GM20431 (cell line): ENCODE results near the gene GET4.
"Not testable (repeated sequence)": the region's sequence is repeated elsewhere in the genome, so short reads cannot be mapped to it uniquely, and the experiment has no call there.

ENCODE experiments used
- in situ Hi-C: fragments of 300-500 bp; cut with MseI, MboI; formaldehyde crosslinking; loops from one replicate; pipeline ENCODE4 v1.15.0; 2020; ENCODE audit warnings: low sequenced_read_pairs; ENCODE audit not compliant: unreplicated experiment

The GET4 gene

DNA sequence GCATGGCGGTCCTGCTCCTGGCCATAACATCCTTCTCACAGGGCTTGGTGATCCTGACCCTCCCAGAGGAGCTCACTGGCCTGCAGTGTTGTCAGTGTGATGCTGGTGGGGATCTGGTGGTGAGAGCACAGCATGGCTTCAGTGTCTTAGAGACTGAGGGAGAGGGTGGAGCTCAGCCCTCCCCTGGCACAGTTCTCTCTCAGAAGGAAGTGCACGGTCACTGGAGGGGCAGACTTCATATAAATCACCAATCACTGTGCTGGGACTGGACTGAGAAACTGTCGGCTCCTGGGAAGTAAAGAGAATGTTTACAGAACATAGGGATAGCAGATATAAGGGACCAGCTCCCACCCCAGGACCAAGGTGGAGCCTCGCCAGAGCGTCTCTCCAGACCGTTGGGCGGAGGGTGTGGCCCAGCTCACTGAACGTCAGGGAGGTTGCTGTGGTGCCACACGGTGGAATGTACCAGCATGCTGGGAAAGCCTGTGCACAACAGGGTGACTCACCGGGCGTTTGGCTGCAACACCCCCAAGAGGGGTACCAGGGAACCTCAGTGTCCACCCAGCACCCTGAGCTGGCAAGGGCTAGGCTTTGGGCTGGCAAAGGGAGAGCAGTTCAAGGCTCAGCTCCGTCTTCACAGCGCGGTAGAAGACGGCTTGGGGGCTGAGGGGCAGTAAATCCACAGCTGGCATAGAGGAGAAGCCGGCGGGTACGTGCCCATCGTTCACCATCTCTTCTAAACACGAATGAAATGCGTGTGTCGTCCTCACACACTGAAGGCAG, 8.8 kb upstream of the GET4 start:
- in situ Hi-C loops = loop anchor here (10.0 kb wide), 1 partner anchor 83 kb away; no protein-coding TSS in a partner anchor

DNA sequence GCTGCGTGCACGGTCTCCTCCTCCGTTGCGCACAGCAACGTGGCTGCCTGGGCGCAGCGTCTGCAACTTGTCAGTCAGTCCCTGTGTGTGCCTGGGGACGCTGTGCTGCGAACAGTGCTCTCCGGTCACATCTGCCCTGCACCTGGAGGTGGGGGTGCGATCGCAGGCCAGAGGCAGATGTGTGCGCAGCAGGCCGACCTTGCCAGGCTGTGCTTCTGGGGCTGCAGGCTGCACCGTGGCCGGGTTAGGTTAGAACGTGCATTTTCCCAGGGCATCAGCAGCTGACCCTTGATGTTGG, 8.2 kb upstream of the GET4 start:
- in situ Hi-C loops = loop anchor here (10.0 kb wide), 1 partner anchor 83 kb away; no protein-coding TSS in a partner anchor

DNA sequence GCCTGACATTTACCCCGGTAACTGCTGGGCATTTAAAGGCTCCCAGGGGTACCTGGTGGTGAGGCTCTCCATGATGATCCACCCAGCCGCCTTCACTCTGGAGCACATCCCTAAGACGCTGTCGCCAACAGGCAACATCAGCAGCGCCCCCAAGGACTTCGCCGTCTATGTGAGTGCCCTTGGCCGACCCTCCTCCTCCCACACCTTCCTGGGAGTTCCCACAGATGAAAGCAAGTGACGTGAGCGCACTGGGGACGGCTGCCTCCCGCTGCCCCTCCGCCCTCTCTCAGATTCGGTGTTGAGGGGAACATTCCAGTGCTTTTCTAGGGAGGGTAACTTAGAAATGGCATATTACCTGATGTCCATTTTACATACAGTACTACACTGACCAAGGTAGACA, 7.0 kb upstream of the GET4 start:
- in situ Hi-C loops = loop anchor here (10.0 kb wide), 1 partner anchor 85 kb away; no protein-coding TSS in a partner anchor

DNA sequence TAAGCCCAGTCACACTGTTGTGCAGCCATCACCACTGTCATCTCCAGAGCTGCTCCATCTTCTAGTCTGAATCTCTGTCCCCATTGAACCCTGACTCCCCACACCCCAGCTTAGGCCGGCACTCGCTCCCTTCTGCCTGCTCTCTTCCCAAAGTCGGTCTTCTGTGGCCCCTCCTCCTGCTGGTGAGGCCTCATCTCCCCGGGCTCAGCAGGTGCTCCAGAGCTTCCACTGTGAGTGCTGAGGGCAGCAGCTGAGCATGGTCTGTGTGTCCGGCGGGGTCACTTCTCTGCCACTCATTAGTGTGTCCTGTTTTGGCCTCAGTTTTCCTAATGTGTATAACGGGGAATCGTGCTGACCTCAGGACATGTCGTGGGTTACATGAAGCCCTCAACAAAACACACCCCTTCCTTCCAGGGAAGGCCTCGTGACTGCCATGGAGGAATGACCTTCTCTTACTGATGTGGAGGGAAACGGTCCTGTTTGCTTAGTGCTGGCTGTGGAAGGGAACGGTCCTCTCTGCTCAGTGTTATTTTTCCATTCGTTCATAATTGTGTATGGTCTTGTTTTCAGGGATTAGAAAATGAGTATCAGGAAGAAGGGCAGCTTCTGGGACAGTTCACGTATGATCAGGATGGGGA, 4.3 kb upstream of the GET4 start:
- in situ Hi-C loops = no loop called here

DNA sequence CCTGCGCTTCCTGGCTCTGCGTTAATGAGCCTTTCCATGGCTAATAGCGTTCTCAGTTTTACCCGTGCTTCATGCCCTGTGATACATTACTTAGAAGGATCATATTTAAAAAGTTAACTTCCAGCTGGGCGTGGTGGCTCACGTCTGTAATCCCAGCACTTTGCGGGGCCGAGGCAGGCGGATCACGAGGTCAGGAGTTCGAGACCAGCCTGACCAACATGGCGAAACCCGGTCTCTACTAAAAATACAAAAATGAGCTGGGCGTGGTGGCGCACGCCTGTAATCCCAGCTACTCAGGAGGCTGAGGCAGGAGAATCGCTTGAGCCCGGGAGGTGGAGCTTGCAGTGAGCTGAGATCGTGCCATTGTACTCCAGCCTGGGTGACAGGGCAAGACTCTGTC, 3.7 kb upstream of the GET4 start:
- in situ Hi-C loops = not testable (repeated sequence)

DNA sequence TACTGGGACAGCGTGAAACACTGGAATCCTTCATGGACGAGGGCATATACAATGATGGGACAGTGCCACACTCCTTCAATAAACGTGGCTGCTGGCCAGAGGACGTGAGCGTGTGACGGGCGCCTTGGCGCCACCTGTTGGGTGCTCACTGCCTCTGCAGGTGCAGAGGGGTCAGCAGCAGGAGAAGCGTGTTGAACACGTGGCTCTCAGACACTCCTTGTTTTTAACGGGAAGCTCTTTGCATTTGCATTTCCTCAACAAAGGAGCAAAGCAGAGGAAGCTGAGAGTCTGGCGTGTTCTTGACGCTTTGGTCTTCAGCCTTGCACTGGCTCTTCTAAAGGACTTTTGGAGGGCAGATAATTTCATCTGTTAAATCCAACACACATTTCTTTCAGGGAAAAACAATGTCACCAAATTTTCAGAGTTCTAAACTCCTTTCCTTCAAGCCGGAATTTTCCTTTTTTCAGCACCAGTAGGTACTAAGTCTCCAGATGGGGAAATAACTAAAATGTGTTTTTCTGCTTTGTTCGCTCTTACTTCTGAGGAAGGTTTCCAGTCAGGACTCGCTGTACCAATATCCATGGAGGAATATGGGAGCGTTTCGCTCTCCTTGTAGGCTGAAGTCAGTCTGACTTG, 2.9 kb upstream of the GET4 start:
- in situ Hi-C loops = no loop called here

DNA sequence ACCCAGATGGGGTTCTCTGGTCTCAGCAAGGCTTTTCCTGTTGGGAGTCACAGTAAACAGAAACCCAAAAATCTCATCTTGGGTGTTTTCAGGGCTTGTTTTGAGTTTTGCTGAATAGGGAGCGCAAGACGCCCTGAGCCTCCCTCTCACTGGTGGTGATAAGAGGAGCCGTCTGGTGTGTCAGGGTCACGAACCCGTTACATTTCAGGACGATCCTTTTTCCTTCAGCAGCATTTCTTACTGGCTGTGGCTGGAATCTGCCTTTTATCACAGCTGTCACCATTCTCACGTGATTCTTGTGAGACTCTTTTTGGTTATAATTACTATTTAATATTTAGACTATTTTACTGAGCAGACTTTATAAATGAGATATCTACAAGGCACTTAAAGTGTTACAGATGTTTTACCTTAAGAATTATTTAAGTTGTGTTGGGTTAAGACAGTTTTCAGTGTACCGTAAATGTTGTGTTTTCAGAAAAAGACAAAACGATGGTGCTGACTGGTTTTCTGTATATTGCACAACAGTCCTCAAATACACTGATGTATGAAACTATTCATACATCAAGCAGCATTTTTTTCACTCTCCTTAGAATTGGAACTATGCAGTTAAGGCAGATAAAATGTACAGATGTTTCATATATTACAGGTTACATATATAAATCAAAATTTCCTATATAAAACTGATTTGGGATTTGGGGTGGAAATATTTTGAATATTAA, 2.2 kb upstream of the GET4 start:
- in situ Hi-C loops = no loop called here

DNA sequence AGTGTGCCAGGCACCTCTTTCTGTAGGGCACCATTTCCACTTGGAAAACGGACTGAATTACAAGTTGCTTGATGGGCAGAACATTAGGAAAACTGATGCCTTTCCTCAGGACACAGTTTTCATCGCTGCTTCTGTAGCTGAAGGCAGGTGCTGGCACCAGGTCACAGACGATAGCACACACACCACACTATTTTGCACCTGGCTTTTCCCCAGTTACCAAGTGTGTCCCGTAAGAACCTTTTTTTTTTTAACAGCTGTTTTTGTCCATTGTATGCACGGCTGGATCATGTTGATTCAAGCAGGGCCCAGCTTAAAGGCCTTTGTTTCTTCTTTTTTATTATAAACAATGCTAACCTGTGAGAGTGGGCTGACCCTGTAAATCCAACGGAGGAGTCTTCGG, 1.3 kb upstream of the GET4 start:
- in situ Hi-C loops = no loop called here

DNA sequence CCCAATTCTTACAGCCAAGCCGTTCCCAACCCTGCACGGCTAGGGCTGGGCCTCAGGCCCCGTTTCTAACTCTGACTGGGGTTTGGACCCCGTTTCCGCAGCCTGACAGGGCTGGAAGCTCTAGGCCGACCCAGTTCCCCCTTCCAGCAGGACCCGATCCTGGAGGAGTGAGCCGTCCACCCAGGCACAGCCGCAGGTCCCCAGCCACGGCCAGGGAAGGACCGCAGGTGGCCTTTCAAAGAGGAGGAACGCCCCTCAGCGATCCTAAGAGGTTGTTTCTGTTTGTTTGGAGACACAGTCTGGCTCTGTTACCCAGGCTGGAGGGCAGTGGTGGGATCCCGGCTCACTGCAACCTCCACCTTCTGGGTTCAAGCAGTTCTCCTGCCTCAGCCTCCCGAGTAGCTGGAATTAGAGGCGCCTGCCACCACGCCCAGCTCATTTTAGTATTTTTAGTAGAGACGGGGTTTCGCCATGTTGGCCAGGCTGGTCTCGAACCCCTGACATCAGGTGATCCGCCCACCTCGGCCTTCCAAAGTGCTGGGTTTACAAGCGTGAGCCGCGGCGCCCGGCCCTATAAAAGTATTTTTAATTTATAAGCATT, 778 bp upstream of the GET4 start:
- in situ Hi-C loops = no loop called here

DNA sequence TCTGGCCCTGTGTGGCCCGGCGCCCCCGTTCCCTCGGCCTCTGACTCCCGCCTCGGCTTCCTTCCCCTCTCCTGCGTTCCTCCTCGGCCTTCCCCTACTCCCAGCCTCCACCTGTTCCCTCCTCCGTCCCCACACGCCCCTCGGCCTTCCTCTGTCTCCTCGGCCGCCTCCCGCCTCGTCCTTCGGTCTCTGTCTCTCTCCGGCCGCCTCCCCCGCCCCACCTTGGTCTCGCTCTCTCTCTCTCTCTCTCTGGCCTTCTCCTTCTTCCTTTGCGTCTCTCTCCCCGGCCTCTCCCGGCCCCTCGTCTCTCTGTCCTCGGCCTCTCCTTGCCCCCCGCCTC, 588 bp downstream of the GET4 start:
- in situ Hi-C loops = no loop called here

DNA sequence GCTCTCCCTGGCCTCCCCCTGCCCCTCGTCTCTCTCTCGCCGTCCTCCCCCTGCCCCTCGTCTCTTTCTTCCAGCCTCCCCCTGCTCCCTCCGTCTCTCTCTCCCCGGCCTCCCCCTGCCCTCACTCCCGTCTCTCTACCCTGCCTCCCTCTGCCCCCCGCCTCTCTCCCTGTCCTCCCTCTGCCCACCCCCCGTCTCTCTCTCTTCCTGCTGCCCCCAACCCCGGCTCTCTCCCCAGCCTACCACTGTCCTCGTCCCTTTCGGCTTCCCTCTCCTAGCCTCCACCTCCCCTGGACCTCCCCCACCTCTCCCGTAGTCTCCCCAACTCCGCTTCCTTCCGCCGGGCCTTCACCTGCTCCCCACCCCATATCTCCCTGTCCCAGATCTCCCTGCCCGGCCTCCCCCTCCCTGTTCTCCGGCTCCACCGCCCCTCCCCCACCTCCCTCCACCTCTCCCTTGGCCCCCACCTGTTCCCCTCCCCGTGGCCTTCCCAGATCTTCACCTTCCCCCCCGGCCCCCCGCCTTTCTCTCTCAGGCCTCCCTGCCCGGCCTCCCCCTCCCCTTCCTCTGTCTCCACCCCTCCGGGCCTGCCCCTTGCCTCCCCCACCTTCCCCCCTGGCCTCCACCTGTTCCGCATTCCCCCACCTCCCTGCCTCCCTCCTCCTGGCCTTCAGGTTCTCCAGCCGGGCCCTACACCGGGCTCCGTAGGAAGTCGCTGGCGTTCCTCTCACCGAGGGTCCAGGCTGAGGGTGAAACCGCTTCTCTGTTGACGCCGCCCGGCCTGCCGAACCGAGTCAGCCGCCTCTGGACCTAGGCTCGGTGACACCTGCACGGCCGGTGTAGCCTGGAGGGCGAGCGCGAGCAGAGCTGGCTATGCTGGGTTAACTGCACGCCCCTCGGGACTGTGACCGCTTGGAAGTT, 1.2 kb downstream of the GET4 start:
- in situ Hi-C loops = no loop called here

DNA sequence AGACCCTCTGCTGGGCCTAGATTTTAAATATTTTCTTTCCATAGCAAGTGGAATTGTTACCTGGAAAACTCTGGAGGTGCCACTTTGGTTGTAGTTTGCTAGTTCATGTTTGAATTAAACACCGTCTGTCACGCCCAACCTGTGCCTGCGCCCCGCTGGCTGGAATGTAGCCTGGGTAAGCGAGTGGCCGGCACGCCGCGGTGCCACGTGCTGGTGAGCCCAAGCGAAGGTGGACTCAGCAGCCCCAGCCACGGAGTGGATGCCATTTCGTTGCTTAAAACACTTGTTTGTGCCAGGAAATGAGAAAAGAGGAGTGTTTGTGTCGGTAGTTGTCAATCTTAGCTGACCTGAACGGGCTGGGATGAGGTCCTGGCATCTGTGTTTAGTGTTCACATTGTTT, 2.7 kb downstream of the GET4 start:
- in situ Hi-C loops = no loop called here

DNA sequence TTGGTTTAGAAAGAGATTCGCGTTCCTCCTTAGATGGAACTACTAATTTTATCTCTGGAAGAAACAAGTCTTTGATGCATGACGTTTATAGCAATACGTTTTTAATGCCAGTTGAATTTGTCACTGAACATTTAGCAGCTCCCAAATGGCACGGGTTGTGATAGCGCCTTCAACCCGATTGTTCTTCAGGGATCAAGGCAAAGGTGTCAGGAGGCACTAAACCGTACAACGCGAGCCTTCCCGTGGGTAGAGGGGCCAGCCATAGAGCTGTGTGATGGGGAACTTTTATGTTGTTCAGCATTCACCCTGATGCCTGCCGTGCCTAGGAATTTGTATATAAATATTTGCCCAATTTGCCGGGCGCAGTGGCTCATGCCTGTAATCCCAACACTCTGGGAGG, 3.4 kb downstream of the GET4 start:
- in situ Hi-C loops = no loop called here

DNA sequence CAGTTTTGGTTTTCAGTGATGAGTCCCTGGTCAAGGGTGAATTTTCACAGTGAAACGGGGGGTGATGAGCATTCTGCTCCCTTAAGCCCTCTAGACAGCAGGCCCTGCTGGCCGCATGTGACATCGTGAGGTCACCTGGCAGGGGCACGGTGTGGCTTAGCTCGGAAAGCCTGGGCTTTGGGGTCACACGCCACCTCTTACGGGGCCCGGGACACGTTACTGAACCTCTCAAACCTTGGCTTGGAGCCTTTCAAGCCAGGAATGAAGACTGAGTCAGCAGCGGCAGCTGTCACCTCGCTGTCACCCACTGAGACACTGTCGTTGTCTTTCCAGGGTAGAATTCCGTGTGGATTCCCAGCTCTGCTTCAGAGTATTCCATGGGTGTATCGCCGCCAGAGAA, 4.1 kb downstream of the GET4 start:
- in situ Hi-C loops = no loop called here

DNA sequence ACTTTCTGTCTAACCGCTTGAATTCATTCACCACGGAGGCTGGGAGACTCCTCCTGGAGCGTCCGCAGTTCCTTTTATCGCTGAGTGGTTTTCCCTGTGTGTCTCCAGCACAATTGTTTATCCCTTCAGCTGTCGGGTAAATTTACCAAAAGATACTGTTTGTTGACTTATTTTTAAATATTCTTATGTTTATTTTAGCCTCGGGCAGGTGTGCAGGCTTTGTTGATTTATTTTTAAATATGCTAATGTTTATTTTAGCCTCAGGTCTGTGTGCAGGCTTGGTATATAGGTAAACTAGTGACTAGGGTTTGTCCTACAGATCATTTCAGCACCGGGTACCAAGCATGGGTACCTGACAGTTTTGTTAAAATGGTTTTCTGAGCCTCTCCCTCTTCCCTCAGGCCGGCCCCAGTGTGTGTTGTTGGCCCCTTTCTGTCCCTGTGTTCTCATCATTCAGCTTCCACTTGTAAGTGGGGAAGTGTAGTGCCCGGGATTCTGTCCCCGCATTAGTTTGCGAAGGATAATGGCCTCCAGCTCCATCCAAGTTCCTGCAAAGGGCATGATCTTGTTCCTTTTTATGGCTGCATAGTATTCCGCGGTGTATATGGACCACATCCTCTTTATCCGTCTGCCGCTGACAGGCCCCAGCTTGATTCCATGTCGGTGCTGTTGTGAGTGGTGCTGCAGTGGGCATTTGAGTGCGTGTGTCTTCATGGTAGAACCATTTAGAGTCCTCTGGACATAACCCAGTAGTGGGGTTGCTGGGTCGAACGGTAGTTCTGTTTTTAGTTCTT, 5.3 kb downstream of the GET4 start:
- in situ Hi-C loops = no loop called here

DNA sequence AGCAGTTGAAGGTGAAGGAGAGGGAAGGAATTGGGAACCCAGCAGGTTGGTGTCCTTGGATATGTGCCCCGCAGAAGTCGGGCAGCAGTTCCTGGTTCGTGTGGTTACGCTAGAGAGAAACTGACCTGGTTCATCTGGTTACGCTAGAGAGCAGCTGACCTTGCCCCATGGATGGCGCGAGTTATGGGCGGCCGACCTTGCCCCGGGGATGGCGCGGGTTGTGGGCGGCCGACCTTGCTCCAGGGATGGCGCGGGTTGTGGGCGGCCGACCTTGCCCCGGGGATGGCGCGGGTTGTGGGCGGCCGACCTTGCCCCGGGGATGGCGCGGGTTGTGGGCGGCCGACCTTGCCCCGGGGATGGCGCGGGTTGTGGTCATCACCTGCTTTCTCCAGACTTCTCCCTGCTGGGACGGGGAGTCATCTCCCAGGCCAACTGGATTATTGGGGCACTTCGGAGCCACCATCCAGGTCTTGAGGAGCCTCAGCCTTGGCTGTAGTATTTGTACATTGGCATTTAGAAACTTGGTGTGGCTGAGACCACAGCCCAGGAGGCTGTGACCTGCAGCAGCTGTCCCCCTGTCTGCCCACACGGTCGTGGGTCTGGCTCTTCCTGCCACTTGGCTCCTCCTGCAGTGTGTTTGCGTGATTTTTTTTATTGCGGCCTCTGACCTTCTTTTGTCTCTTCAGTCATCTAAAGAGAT, 6.1 kb downstream of the GET4 start:
- in situ Hi-C loops = no loop called here

DNA sequence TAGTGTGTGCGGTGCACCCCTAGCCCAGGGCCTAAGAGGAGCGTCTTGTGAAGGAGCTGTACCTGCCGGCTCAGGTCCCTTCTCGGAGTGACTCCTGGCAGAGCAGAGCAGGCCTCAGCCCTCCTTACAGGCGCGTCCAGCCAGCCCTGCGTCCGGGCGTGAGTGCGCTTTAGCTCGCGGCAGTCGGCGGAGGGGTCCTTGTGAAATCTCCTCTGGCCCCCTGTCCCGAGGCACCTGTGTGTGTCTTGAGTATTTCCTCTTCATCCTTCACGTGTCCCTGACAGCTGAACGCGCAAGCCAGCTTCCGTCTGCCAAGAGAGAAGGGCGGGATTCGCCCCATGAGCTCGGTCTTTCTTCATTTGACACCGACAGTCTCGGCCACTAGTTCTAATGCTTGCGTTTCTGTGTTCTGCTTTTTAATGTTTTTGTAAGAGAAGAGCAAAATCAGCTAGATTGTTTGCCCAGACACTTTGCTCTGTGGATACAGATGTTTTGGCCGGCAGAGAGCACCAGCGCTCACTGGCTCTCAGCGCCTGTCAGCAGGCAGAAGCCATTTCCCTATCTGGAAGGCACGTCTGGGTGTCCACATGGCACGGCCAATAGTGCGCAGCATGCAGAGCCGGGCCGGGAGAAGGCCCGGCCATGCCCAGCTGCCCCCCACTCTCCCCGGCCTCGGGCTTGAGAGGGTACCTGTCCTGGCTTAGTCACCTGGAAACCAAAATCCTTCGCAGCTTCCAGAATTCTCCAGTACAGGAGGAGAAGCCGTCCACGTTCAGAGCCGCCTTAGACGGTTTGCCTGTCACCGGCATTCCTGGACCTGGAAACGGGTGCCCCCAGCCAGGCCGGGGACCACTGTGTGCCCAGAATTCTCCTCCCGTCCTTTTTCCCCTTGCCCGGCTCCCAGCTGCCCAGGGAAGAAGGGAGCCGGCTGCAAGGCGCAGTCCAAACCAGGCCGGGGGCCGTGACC, 7.0 kb downstream of the GET4 start:
- in situ Hi-C loops = no loop called here
